SW 1271 (cell line): ENCODE results near the gene SLC4A7.

ENCODE experiments used
- DNase-seq, 2 experiments: peaks; one replicate each; lab custom pipeline; 2025; lab: John Stamatoyannopoulos, UW

The SLC4A7 gene

DNA sequence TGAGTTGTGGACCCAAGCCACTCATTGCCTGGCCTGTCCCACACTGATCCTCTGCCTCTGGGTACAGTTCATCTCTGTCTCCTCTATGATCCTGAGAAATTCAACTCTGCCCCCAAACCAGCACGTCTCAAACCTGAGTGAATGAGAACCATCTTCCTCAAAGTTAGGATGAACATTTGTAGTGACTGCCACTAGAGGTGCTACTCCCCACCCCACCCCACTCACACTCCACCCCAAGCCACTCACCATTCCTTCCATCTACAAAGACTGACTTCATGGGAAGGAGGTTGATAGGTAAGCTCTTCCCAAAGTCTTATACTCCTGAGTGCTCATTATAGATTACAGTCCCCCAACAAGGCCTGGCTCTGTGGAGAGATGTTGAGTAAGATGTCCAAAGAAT, 158.8 kb downstream of the SLC4A7 start:
- DNase-seq, result no peak

DNA sequence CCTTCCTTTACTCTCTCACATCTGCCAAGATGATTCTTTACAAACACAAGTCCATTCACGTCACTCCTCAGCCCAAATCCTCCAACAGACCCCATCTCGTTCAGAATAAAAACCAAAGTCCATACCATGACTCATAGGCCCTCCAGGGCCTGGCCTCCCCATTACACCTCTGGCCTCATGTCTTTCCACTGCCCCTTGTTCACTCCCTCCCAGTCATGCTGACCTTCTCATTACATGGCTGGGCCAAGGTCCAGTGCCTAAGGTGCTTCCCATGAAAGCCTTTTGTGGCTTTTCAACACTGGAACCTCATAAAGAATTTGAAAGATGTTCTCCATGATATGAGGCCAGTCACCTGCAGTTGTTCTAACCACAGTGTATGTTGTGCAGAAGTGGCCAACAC, 159.5 kb downstream of the SLC4A7 start:
- no peak for DNase-seq

DNA sequence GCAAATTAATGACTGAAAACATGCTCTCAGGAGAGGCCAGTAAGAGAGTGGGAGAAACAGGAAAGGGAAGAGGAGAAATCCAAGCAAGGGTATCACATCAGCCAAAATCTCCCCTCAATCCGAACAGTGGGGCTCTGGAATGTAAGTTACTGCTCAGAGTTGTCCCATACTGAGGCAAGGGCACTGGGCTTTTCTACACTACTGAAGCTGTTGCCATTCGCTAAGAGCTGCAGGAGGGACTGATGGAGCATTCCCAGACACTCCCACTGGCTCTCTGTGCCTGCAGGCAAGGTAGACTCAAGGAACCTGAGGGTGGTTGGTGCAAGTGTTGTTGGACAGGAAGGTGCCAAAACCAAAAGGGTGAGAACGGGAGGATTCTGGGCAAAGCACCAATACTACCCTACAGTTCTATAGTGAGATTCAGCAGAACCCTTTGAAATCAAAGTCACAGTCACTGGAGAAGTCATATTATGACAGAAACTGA, 161.1 kb downstream of the SLC4A7 start:
- no peak for DNase-seq
